Stimulated activated CD4-positive, alpha-beta T cell treated with anti-CD3 and anti-CD28 coated beads, TNF-alpha, amount 100 ng/mL, for 24 hours (primary cell): ENCODE data around the gene KIF12.

Experiments used
- DNase-seq, 3 experiments: peaks; one replicate each; pipeline ENCODE4 v3.0.0-alpha.2; 2020; ENCODE audit warnings: low read depth in 3 of 3

The KIF12 gene

GRCh38 chr9:114065304-114065703, 33.8 kb downstream of the KIF12 start:
- no peak for DNase-seq

GRCh38 chr9:114061830-114062474, 37.1 kb downstream of the KIF12 start:
- DNase-seq, result no peak

GRCh38 chr9:114061292-114061691, 37.8 kb downstream of the KIF12 start:
- DNase-seq, result no peak

DNA sequence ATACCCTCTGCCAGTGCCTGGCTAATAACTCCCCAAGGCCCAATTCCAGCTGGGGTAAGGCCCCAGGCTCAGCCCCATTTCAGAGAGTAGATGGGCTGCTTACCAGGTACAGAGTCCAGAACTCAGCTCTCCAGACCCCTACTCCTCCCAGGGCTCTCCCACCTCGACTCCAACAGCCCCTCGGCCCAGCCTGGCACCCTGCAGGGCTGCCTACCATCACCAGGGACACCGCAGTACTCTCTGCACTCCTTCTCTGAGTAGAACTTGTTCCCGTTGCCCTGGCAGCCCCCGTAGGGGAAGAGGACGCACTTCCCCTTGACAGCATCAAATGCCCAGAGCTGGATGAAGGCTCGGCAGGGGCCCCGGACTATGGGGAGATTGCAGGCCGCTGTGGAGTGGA, 38.4 kb downstream of the KIF12 start:
- no peak for DNase-seq

GRCh38 chr9:114060070-114060469, 39.0 kb downstream of the KIF12 start:
- DNase-seq, result no peak

DNA sequence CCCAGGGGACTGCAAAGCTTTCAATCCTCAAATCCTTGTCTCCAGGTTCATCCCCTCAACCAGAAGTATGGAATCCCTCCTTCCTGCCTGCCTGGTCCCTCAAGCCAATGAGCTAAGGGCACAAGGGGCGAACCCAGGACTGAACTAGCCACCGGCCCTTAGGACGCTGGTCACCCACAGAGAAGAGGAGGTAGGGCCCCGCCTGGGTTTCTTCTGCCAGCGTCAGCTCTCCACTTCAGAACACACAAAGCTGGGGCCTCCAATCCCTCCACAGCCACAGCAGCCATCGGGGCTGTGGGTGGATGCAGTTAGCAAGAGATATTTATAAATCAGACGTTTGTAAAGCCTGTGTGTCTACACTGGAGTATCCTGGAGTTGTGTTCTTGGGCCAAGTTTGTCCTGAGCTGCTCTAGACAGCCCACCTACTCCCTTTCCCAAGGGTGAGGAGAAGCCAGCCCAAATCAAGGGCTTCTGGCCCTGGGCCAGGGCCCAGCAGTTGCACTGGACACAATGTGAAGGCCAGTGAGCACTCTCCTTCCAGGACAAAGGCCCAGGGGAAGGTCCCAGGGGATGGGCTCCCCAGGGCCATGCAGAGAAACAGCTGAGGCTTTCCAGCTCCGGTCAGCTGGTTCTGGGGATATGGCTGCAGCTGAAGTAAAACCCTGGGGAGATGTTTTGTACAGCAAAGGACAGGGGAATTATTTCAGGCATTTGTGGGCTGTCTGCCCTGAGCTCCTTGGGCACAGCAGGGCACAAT, 39.9 kb downstream of the KIF12 start:
- DNase-seq, result no peak

GRCh38 chr9:114058688-114059046, 40.4 kb downstream of the KIF12 start:
- DNase-seq, result no peak

DNA sequence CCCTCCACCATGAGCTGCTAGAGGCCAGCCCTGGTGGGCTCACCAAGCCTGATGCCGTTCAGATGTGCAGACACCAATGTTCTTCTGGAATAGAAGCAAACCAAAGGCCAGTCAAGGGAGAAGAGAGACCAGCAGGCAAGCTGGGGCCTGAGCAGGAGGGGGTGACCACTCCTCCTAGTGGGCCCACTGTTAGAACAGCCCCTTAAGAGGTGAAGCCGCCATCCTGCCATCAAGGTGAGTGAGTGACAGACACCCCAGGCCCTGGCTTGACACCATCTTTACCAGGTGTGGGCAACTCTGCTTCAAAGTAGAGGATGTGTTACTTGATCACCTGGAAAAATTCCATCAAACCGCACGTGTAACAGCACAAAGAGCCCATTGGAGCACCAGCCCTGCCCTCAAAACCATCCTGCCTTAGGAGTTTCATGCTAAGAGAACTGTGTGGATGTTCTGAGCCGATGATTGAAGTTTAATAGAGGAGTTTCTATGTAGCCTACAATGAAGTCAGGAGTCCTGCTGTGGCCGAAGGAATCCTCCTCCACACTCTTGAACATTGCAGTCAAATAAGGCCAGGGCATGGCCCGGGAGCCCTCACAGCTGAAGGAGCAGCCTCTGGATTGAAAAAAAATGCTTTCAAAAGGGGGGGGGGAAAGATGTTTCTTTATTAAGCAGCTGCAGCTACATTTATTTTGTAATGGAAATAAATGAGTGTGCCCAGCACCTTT, 41.8 kb downstream of the KIF12 start:
- no peak for DNase-seq

GRCh38 chr9:114056527-114056926, 42.6 kb downstream of the KIF12 start:
- no peak for DNase-seq

- DNase-seq, result no peak
Observed at GRCh38 chr9:114055894-114056293, 43.2 kb downstream of the KIF12 start.

GRCh38 chr9:114055061-114055460, 44.0 kb downstream of the KIF12 start:
- no peak for DNase-seq

DNA sequence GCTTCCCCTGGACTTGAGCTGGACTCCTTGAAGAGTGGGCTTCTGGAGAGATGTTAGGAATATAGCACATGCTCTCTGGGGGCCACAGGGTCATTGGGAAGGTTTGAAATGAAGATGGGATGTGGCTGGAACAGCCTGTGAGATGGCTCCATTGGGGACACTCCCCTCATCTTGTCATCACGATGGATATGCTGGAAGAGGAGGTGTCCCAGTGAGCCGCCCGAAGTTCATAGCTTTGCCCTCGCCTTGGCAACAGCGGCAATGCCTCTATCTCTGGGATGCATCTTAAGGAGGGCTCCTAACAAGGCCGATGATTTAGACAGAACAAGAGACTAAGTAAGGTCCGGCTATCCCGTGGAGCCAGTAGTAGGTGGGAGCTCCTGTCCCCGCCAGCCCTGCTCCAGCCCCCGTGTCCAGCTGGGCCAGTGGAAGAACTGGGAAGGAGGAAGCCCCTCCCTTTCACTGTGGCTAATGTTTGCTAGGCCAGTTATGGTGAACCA, 44.9 kb downstream of the KIF12 start:
- DNase-seq, result no peak

DNA sequence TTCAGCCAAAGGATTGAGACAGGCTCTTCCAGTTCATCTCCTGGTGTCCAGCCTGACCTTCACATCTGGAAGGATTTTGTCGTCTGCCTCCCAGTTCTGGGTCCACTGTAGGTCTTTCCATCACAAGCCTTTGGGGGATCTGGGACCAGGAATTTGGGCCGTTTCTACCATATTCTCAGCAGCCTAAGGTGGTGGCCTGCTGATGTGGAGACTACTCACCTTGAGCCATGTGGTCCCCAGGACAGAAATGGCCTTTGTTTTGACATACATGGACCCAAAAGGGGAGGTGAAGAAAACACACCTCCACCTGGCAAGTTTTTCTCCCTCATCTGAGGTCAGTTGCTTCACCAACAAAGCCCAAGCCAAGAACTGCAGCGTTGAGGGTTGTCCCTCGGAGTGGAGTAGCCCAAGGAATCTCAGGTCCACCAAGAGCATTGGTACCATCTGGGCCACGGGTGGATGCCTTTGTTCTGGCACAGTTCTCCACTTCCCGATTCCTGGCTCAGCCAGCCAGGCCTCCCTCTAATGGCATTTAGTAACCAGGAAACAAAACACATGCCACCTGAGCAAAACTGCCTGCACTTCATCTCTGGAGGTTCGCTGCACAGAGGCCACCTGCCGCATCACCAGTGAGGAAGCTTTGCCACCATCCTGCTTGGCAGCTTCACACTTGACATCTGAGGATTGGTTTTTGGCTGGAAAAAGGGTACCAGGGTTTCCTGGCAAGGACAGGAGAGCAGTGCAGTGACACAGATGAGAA, 45.7 kb downstream of the KIF12 start:
- no peak for DNase-seq

GRCh38 chr9:114051706-114052105, 47.4 kb downstream of the KIF12 start:
- no peak for DNase-seq

DNA sequence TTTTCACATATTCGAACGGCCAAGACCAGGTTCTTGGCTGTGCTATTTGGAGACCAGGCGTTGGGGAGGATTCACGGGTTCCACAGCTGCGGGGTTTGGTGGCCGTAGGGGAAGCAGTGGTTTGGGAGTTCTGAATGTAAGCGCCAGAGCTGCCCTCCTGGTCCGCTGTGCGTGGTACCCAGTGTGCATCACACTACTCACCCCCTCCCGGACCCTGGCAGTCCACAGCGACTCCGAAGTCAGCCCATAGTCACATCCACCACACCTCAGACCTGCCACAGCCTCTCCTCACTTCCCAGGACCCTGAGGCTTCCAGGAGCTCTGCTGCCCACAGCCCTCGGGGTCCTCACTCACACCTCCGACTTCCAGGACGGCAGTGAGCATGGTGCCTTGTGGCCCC, 47.8 kb downstream of the KIF12 start:
- no peak for DNase-seq

DNA sequence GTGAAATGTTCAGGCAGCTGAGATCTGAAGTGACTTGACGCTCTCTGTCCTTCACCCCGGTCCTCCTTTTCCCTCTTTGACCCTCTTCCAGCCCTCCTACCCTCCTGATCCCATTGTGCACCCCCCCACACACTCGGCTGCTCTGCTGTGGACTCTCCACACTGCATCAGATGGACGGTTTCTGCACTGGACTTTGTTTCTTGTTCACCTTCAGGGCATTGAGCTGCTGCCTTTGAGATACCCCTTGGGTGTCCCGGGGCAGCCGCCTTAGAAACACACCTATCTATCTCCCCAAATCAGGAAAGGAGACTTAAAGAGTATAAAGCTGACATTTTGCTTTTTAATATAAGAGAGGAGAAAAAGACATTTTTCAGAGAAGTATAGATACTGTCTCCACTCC, 48.4 kb downstream of the KIF12 start:
- DNase-seq, result no peak

GRCh38 chr9:114050226-114050568, 48.9 kb downstream of the KIF12 start:
- no peak for DNase-seq

DNA sequence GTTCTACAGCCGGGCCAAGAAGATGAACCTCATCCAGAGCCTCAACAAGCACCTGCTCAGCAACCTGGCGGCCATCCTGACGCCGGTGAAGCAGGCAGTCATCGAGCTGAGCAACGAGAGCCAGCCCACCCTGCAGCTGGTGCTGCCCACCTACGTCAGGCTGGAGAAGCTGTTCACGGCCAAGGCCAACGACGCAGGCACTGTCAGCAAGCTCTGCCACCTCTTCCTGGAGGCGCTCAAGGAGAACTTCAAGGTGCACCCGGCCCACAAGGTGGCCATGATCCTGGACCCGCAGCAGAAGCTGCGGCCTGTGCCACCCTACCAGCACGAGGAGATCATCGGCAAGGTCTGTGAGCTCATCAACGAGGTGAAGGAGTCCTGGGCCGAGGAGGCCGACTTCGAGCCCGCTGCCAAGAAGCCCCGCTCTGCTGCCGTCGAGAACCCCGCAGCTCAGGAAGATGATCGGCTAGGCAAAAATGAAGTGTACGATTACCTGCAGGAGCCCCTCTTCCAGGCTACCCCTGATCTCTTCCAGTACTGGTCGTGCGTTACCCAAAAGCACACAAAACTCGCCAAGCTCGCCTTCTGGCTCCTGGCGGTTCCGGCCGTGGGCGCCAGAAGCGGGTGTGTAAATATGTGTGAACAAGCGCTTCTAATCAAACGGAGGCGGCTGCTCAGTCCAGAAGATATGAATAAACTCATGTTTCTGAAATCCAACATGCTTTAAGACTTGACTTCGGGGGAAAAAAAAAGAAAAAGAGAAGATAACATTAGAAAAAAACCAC, 49.5 kb downstream of the KIF12 start:
- no peak for DNase-seq

DNA sequence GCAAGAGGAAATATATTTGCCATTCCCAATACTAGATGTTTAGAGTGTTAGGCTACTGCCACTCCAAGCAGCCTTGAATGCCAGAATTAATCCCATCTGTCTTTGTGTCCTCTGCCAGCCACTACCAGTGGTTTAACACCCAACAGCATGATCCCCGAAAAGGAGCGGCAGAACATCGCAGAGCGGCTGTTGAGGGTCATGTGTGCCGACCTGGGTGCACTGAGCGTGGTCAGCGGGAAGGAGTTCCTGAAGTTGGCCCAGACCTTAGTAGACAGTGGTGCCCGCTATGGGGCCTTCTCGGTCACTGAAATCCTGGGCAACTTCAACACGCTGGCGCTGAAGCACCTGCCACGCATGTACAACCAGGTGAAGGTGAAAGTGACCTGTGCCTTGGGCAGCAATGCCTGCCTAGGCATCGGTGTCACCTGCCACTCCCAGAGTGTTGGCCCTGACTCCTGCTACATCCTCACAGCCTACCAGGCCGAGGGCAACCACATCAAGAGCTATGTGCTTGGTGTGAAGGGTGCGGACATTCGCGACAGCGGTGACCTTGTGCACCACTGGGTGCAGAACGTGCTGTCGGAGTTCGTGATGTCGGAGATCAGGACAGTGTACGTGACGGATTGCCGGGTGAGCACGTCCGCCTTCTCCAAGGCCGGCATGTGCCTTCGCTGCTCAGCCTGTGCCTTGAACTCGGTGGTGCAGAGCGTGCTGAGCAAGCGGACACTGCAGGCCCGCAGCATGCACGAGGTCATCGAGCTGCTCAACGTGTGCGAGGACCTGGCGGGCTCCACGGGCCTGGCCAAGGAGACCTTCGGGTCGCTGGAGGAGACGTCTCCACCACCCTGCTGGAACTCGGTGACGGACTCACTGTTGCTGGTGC, 50.3 kb downstream of the KIF12 start:
- DNase-seq, result no peak

DNA sequence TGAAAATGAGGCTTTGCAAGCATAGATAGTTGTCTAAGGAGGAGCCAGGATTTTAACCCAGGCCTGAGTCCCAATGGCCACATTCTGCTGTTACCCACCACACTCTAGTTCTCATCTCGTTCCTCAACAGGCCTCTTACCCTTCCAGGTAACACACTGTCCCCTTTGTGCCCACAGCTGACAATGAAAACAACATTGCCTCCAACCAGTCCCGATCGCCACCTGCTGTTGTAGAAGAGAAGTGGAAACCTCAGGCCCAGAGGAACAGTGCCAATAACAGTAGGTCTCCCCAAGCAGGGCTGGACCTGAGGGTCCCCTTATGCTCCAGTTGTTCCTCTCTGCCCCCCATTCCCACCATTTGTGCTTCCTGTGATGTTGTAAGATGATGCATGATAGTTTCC, 51.4 kb downstream of the KIF12 start:
- DNase-seq, result no peak
